Muscle of leg (tissue), 11 donors: ENCODE measurements around the gene PLD1. TPM values are rescaled to one million over a fixed set of nuclear protein-coding genes. Genes with fewer than 3 reads are reported as not detected.
"Not testable (repeated sequence)": the region's sequence is repeated elsewhere in the genome, so short reads cannot be mapped to it uniquely, and the experiment has no call there.

ENCODE experiments used
- DNase-seq: peaks from one replicate; pipeline ENCODE4 v3.0.0; 2013
- H3K27ac ChIP-seq: one replicate; pipeline ENCODE4 v1.5.1; 2013; ENCODE audit warnings: mild to moderate bottlenecking, low read length, control low read depth
- H3K27me3 ChIP-seq: one replicate; pipeline ENCODE4 v1.6.1; 2013; ENCODE audit warnings: low read length; ENCODE audit not compliant: control insufficient read depth, insufficient read depth
- H3K36me3 ChIP-seq: one replicate; pipeline ENCODE4 v1.6.1; 2013; ENCODE audit warnings: low read length; ENCODE audit not compliant: control insufficient read depth, insufficient read depth
- H3K4me1 ChIP-seq: one replicate; pipeline ENCODE4 v1.6.1; 2013; ENCODE audit warnings: low read length; ENCODE audit not compliant: control insufficient read depth, insufficient read depth
- H3K4me3 ChIP-seq: one replicate; pipeline ENCODE4 v1.5.1; 2013; ENCODE audit warnings: low read length, control low read depth
- H3K9me3 ChIP-seq: replicated peaks from 2 replicates; pipeline ENCODE4 v1.6.1; 2013; ENCODE audit warnings: low read depth, low read length; ENCODE audit not compliant: control insufficient read depth
- WGBS: methylation state at CpG from one replicate; pipeline ENCODE4 v1.1.5; 2013; ENCODE audit warnings: missing lambda C conversion rate; ENCODE audit not compliant: insufficient coverage; 5-methylcytosine and 5-hydroxymethylcytosine counted together
- polyA plus RNA-seq, 8 donors: library from polyadenylated mRNA; unstranded; fragments of 120-200 nt; gene quantifications; one replicate each; pipeline versions ENCODE4 v1.2.1 to v1.2.3, GENCODE V29; 2013; ENCODE audit warnings: inconsistent platforms in 1 of 8, low replicate concordance in 1 of 8; ENCODE audit not compliant: insufficient read length in 8 of 8, insufficient read depth in 1 of 8
- total RNA-seq: library from RNA; stranded (reverse); fragments of 120-200 nt; gene quantifications from one replicate; pipeline ENCODE4 v1.2.4, GENCODE V29; 2013

Gene PLD1
- total and polyA plus RNA-seq, 9 donors = 12.4 to 21.7 (median 16.2) TPM

DNA sequence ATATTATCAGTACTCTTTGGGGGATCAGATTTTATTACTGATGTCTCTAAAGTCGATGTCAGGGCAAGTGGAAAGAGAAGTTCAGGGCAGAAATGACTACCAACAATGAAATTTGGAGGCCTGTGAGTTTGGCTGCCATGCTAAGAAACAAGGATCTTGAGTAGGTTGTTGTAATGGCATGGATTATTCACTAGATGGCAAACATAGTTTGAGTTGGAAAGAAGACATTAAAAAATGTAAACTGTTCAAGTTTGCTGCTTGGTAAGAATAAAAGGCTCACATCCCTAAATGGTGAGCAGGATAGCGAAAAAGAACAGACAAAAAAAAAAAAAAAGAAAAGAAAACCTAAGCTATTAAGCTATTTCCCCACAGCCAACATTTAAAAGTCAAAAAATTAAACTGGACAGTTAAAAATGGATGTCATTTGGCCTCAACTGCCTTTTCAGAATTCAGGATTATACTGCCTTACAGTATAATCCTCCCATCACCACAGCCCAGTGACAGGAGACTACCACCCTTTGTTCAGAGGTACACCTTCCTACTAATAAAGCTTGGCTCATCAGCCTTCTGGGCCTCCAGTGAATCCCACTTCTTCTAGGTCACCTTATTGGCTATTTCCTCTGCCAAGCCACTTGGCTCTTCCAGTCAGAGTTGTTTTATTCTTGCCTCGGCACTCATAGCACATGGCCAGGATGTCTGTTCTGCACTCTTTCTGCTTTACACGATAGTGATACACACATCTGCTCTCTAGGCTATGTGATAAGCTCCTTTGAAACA is 163.7 kb downstream of the PLD1 start:
- WGBS = 23% methylated on average over 2 of the region's 4 CpGs
- Histone ChIP-seq H3K4me3 (no peak overlapping the region), H3K36me3 (peaks cover 12% of the 10 kb centered on the region), H3K27me3 (no peaks in the 10 kb centered on the region), H3K9me3 (no peaks in the 10 kb centered on the region), H3K27ac (peak overlapping the region; percentile 16), H3K4me1 (peaks cover 13% of the 10 kb centered on the region)
- peak; percentile 88 for DNase-seq

DNA sequence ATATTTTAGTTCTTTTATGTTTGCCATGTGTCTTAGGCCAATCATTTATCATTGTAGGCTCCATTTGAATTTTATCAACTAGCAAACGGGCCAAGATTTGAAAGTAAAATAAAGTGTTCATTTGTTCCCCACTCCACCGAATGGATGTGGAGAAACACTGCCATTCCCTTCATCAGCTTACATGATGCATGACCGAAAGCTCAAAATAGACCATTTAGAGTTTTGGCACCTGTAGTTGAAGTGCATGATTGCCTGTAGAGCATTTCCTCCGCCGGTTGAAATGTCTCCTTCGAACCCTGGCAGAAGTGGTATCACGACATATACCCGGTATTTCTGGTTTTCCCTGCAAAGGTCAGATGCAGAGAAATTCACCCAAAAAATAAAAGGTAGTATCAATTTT is 165.6 kb downstream of the PLD1 start:
- WGBS = 90% methylated on average over 2 of the region's 8 CpGs
- no peak overlapping the region for H3K27ac ChIP-seq

DNA sequence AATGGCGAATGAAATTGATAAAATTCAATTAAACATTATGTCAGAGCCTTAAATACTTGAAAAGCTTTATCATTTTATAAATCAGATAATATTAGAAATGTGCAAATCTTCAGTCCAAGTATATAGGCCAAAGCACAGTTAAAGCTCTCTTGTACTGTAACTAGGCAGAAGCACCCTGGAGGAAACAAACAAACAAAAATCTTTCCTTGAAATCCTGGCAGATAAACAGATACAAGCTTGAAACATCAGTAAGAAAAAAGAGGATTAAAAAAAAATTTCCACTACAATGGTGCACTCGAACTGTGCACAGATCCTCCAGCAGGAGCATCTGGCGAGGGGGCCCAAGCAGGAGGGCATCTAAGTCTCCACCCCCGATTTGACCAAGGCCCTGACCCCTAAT is 166.6 kb downstream of the PLD1 start:
- Histone ChIP-seq H3K4me1 (peaks cover 7% of the 10 kb centered on the region), H3K4me3 (no peak overlapping the region), H3K27me3 (no peaks in the 10 kb centered on the region), H3K27ac (no peak overlapping the region), H3K36me3 (peaks cover 18% of the 10 kb centered on the region), H3K9me3 (no peaks in the 10 kb centered on the region)
- peak; percentile 82 for DNase-seq
- WGBS = no CpG with 5 or more reads among the region's 4 CpGs

More for the DNA sequence above, 165.6 kb downstream of the PLD1 start:
- no peaks in the 10 kb centered on the region for H3K9me3 ChIP-seq
- H3K4me3 ChIP-seq = no peak overlapping the region
- peaks cover 15% of the 10 kb centered on the region for H3K36me3 ChIP-seq
- no peaks in the 10 kb centered on the region for H3K27me3 ChIP-seq
- DNase-seq = no peak
- H3K4me1 ChIP-seq = peaks cover 10% of the 10 kb centered on the region

DNA sequence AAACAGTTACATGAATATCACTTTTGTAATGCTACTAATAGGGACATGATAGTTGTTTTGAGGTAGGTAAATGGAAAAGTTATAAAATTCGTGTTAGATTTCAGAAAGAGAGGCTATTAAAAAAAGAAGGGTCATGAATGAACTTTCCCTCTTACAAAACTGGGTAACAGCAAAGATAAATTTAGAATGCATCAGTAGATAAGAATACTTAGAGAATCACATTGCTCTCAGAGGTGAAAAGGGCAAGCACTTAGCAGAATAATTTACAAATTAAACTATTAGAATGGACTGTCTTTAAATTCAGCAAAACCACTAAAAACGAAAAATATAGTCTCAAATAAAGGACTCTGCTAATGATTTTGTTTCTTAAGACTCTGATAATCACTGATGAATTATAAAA is 167.2 kb downstream of the PLD1 start:
- no peak overlapping the region for H3K4me3 ChIP-seq
- peaks cover 7% of the 10 kb centered on the region for H3K4me1 ChIP-seq
- no peaks in the 10 kb centered on the region for H3K9me3 ChIP-seq
- H3K27me3 ChIP-seq = no peaks in the 10 kb centered on the region
- H3K27ac ChIP-seq = no peak overlapping the region
- DNase-seq = no peak
- no CpG with 5 or more reads among the region's 2 CpGs for WGBS
- peaks cover 19% of the 10 kb centered on the region for H3K36me3 ChIP-seq

DNA sequence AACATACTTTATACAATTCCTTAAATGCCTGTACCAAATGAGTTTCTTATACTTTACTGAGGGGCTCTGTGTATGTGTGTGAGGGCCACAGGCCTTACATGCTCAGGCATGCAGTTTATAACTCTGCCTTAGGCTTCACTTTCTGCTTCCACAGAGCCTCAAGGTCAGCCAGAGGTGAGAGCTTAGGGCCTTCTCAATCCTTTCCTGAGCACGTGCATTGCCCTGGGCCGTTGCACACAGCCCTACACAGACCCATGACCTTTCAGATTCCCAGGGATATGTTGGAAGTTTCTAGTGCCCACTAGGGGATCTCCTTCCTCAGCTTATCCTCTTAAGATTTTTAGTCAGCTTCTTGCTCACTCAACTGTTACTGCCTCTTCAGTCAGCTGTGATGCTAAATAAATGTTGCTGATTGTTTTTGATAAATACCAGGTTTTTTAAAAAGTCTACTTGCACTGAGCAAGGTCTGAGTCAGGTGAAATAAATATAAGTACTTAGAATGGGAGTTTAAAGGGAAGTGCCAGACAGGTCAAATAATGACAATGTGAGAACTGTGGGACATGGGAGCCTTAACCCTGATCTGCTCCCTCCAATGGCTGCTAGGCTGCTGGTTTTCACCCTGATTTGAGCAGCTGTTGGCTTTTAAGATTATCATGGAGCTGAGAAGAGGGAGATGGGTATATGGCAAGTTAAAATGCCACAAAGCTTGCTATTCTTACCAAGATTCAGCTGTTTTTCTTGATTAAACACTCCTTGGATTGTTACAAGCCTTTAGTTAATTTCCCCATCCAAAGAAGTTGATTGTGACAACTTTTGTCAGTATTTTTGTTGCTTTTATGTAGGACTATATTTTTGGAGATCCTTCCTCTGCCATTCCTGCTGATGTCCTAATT is 169.5 kb downstream of the PLD1 start:
- DNase-seq = peak; percentile 41
- Histone ChIP-seq H3K36me3 (peaks cover 19% of the 10 kb centered on the region), H3K9me3 (no peaks in the 10 kb centered on the region), H3K27me3 (no peaks in the 10 kb centered on the region), H3K27ac (no peak overlapping the region), H3K4me1 (peaks cover 3% of the 10 kb centered on the region), H3K4me3 (no peak overlapping the region)
- WGBS = no CpG with 5 or more reads among the region's 2 CpGs

DNA sequence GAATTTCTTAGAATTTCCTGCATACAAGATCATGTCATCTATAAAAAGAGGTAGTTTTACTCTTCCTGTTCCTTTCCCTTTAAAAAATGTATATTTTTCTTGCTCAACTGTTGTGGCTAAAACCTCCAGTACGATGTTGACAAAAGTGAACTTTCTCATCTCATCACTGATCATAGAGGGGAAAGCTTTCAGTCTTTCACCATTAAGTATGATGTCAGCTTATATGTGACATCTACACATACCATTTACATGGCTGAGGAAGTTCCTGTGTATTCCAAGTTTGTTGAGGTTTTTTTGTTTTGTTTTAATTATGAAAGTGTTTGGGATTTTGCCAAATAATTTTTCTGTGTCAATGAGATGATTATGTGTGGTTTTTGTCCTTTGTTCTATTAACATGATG is 173.6 kb downstream of the PLD1 start:
- H3K27ac ChIP-seq = no peak overlapping the region
- H3K27me3 ChIP-seq = no peaks in the 10 kb centered on the region
- no CpG with 5 or more reads among the region's 1 CpG for WGBS
- no peaks in the 10 kb centered on the region for H3K9me3 ChIP-seq
- no peak for DNase-seq
- H3K4me1 ChIP-seq = peaks cover 3% of the 10 kb centered on the region
- H3K36me3 ChIP-seq = peaks cover 11% of the 10 kb centered on the region
- H3K4me3 ChIP-seq = no peak overlapping the region

DNA sequence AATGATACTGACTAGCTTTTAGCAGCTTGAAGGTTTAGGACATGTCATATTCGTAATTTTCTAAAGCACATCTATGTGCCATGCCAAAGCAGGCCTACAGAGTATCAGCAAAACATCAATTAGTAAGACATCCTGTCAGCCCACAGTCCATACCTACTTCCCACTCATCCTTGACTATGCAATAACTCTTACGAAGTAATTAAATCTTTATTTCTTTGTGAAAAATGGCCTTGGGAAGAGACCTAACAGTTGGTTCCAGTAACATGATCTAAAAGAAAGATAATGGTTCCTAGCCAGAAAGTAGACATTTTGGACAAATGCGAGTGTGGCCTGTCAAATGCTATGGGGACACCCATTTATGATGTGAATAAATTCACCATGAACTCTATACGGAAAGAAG is 177.5 kb downstream of the PLD1 start:
- 86% methylated on average over 1 of the region's 4 CpGs for WGBS
- DNase-seq = no peak

DNA sequence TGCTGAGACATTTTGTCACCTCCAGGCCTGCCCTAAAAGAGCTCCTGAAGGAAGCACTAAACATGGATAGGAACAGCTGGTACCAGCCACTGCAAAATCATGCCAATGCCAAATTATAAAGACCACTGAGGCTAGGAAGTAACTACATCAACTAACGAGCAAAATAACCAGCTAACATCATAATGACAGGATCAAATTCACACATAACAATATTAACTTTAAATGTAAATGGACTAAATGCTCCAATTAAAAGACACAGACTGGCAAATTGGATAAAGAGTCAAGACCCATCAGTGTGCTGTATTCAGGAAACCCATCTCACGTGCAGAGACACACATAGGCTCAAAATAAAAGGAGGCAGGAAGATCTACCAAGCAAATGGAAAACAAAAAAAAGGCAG is 183.5 kb downstream of the PLD1 start:
- DNase-seq, H3K4me3 ChIP-seq, H3K27me3 ChIP-seq, H3K27ac ChIP-seq, H3K9me3 ChIP-seq, H3K4me1 ChIP-seq, H3K36me3 ChIP-seq: not testable (repeated sequence)
- no CpG with 5 or more reads among the region's 2 CpGs for WGBS

More for the DNA sequence above, 177.5 kb downstream of the PLD1 start:
- no peaks in the 10 kb centered on the region for H3K9me3 ChIP-seq
- H3K4me1 ChIP-seq = no peaks in the 10 kb centered on the region
- H3K36me3 ChIP-seq = no peaks in the 10 kb centered on the region
- no peak overlapping the region for H3K4me3 ChIP-seq
- H3K27me3 ChIP-seq = no peaks in the 10 kb centered on the region
- H3K27ac ChIP-seq = no peak overlapping the region

DNA sequence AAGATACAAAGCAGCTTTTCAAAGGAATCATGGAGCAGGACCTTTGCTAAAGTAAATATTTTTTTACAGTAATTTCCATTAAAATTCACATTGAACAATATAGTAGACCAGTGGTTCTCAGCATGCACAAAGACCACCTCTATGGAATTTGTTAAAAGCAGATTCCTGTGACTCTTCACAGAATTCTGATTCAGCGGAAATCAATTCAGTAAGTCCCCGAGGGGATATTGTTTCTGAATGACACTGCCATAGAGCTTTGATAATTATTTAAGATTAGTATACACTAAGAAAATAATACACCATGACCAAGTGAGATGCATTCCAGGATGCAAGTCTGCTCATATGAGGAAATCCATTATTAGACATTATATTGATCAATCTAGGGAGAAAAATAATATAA is 188.2 kb downstream of the PLD1 start:
- Histone ChIP-seq H3K4me1 (no peaks in the 10 kb centered on the region), H3K9me3 (peaks cover 2% of the 10 kb centered on the region), H3K36me3 (peaks cover 5% of the 10 kb centered on the region), H3K27ac (no peak overlapping the region), H3K4me3 (no peak overlapping the region), H3K27me3 (no peaks in the 10 kb centered on the region)
- WGBS = no CpG with 5 or more reads among the region's 2 CpGs
- no peak for DNase-seq

DNA sequence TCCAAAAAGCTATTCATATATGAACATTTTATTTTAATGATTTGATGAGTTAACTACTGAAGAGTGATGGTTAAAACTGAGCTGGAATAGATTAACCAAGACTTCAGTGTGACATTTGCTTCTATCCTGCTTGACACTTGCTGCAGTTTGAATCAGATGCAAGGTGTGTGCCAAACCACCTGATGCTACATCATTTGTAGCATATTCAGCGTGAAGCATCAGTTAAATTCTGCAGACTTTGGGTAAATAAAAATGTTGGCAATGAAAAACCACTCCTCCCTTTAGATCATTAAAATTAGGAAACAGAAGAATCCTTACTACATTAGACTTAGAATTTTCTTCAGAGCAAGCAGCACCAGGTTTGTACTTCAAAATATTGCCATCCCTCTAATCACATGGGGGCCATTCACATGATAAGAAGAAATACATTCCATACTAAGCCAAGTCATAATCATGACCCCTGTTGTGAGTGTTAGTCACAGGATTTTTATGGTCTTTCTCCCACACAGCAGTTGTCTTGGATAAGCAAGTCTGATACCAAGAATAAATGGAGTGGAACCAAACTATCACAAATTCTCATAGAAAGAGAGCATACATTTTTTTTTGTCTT is 189.4 kb downstream of the PLD1 start:
- no peak overlapping the region for H3K27ac ChIP-seq
- peaks cover 9% of the 10 kb centered on the region for H3K36me3 ChIP-seq
- no peak overlapping the region for H3K4me3 ChIP-seq
- no peak for DNase-seq
- H3K4me1 ChIP-seq = no peaks in the 10 kb centered on the region
- no CpG with 5 or more reads among the region's 1 CpG for WGBS
- no peaks in the 10 kb centered on the region for H3K27me3 ChIP-seq
- H3K9me3 ChIP-seq = no peaks in the 10 kb centered on the region
